Thoracic aorta (tissue), 2 donors: ENCODE results near the gene ZNF30. TPM values are rescaled to one million over a fixed set of nuclear protein-coding genes. Genes with fewer than 3 reads are reported as not detected.

Source experiments
- ATAC-seq: fragments of 150-250 bp; one replicate; pipeline ENCODE4 v1.8.0; 2017; ENCODE audit warnings: low read depth; ENCODE audit not compliant: insufficient number of reproducible peaks, low FRiP score
- DNase-seq: peaks from one replicate; pipeline ENCODE4 v3.0.0-alpha.2; 2020; ENCODE audit warnings: low spot score
- H3K27ac ChIP-seq, 2 donors: fragments of 200-600 bp; sonication (generic); 1 replicate in 1 of 2; 2 replicates in 1 of 2; pipeline ENCODE4 v1.5.1; 2016; ENCODE audit warnings: mild to moderate bottlenecking in 2 of 2, moderate library complexity in 2 of 2
- H3K27me3 ChIP-seq: fragments of 200-600 bp; sonication (generic); replicated peaks from 2 replicates; pipeline ENCODE4 v1.6.0; 2016; ENCODE audit warnings: mild to moderate bottlenecking; ENCODE audit not compliant: insufficient read depth
- H3K36me3 ChIP-seq: fragments of 200-600 bp; sonication (generic); one replicate; pipeline ENCODE4 v1.5.1; 2016
- H3K4me1 ChIP-seq, 2 donors: fragments of 200-600 bp; sonication (generic); 1 replicate in 1 of 2; 2 replicates in 1 of 2; pipeline versions ENCODE4 v1.5.1 to v1.6.0; 2016; ENCODE audit warnings: low read depth in 2 of 2, mild to moderate bottlenecking in 1 of 2; ENCODE audit not compliant: control insufficient read depth in 1 of 2
- H3K4me3 ChIP-seq: fragments of 200-600 bp; sonication (generic); 2 replicates; pipeline ENCODE4 v1.5.1; 2016; ENCODE audit warnings: mild to moderate bottlenecking
- H3K9me3 ChIP-seq: fragments of 200-600 bp; sonication (generic); 2 replicates; pipeline ENCODE4 v1.5.1; 2016
- CTCF ChIP-seq: fragments of 200-600 bp; sonication (generic); IDR thresholded peaks from one replicate; pipeline ENCODE4 v1.5.1; 2019; ENCODE audit warnings: antibody characterized with exemption
- total RNA-seq, 2 donors: library from RNA; depleted of rRNA; stranded (reverse); fragments of >200 nt; gene quantifications; one replicate each; pipeline versions ENCODE4 v1.1.0 to v1.2.3, GENCODE V29; 2016

The ZNF30 gene
- total RNA-seq, 2 donors from 2014 or later: 1.5 to 1.7 TPM

- TF ChIP-seq CTCF: no peak
- Histone ChIP-seq H3K36me3 (peaks cover 24% of the 10 kb centered on the region), H3K27ac (no peak overlapping the region), H3K27me3 (no peaks in the 10 kb centered on the region), H3K4me3 (no peak overlapping the region), H3K4me1 (no peaks in the 10 kb centered on the region), H3K9me3 (peaks cover 33% of the 10 kb centered on the region)
- ATAC-seq (no peak), DNase-seq (no peak)
Observed at GRCh38 chr19:34943861-34944573, 17.3 kb downstream of the ZNF30 start.

- H3K4me3 ChIP-seq: no peak overlapping the region
- H3K27me3 ChIP-seq: no peaks in the 10 kb centered on the region
- H3K9me3 ChIP-seq: peaks cover 66% of the 10 kb centered on the region
- TF ChIP-seq CTCF: no peak
- peaks cover 21% of the 10 kb centered on the region for H3K36me3 ChIP-seq
- DNase-seq (no peak), ATAC-seq (no peak)
- H3K4me1 ChIP-seq: no peaks in the 10 kb centered on the region
- no peak overlapping the region for H3K27ac ChIP-seq
Observed at GRCh38 chr19:34953092-34953491, 26.4 kb downstream of the ZNF30 start.

GRCh38 chr19:34957830-34958751 lies 31.4 kb downstream of the ZNF30 start:
- DNase-seq (no peak), ATAC-seq (no peak)
- Histone ChIP-seq H3K36me3 (peaks cover 43% of the 10 kb centered on the region), H3K4me3 (no peak overlapping the region), H3K4me1 (peaks cover 8 to 19% of the 10 kb centered on the region in 2 donors), H3K9me3 (peaks cover 61% of the 10 kb centered on the region), H3K27ac (no peak overlapping the region), H3K27me3 (no peaks in the 10 kb centered on the region)
- no peak for TF ChIP-seq CTCF

DNA sequence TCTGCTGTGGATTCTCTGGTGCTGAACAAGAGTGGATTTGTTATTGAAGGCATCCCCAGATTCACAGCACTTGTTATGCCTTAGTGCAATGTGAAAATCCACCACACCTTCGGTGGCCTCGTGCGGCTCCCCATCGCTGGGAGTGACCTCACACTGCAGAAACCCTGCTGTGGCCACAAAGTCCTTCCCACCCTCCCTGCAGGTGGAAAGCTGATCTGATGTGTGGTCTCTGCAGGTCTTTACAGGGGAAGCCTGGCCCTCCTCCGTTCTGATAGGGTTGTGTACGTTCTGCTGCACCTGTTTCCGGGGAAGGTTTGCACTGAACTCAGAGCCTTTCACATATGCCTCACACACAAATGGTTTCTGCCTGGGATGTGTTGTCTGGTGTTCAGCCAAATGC lies 32.3 kb downstream of the ZNF30 start:
- DNase-seq: no peak
- H3K27ac ChIP-seq: no peak overlapping the region
- ATAC-seq: no peak
- H3K4me3 ChIP-seq: no peak overlapping the region
- H3K27me3 ChIP-seq: no peaks in the 10 kb centered on the region
- H3K9me3 ChIP-seq: peaks cover 53% of the 10 kb centered on the region
- no peak for TF ChIP-seq CTCF
- peaks cover 8 to 23% of the 10 kb centered on the region in 2 donors for H3K4me1 ChIP-seq
- H3K36me3 ChIP-seq: peaks cover 43% of the 10 kb centered on the region

DNA sequence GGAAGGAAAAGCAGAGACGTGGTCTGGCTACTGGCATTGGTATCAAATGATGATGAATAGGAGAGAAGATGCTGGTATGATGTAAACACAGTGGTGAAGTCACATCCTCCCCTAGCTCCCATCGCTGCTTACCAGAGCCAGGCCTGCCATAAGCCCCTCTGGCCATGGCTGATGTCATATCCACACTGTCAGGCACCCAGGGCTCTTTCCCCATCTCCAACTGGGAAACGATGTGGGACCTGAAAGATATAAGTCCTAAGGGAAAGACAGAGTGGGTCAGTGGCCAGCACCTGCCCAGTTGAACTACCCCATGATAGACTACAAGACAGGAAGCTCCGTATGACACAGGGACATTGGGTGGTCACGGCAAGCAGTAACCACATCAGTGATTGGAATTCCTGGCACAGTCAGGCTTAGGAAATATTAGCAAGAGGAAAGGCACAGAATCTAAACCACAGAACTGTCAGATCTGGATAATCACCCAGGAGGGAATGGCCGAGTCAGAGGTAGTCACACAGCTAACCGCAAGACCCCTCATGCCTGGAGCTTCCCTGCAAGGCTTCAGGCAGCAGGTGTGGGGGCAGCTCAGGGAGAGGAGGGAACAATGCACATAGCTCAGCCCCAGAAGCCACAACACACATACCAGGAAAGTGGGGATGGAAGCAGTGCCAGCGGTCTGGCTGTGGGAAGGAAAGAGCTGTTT lies 33.6 kb downstream of the ZNF30 start:
- ATAC-seq (no peak), DNase-seq (no peak)
- peaks cover 53% of the 10 kb centered on the region for H3K9me3 ChIP-seq
- H3K4me1 ChIP-seq: peaks cover 8 to 23% of the 10 kb centered on the region in 2 donors
- H3K4me3 ChIP-seq: no peak overlapping the region
- no peak overlapping the region for H3K27ac ChIP-seq
- no peak for TF ChIP-seq CTCF
- peaks cover 43% of the 10 kb centered on the region for H3K36me3 ChIP-seq
- no peaks in the 10 kb centered on the region for H3K27me3 ChIP-seq
